HepG2 (cell line): ENCODE measurements around the gene XPO5. TPM values are rescaled to one million over a fixed set of nuclear protein-coding genes. Genes with fewer than 3 reads are reported as not detected.

Source experiments
- HDAC6 ChIP-seq: fragments of 200-600 bp; sonication (generic); IDR thresholded peaks from 2 replicates; pipeline ENCODE4 v1.7.0; 2017; ENCODE audit warnings: mild to moderate bottlenecking, antibody characterized with exemption, low read length, low read depth
- MAFF ChIP-seq: IDR thresholded peaks from 2 replicates; pipeline ENCODE4 v1.6.1; 2011; ENCODE audit warnings: low read depth, low read length, improper control_type of control experiment
- NRL ChIP-seq: sonication (generic); formaldehyde crosslinking; IDR thresholded peaks from 2 replicates; pipeline ENCODE4 v1.5.0; 2020; ENCODE audit warnings: missing genetic modification reagents, mild to moderate bottlenecking, moderate library complexity, borderline replicate concordance
- SIX1 ChIP-seq: sonication (generic); formaldehyde crosslinking; IDR thresholded peaks from 2 replicates; pipeline ENCODE4 v1.4.0; 2020; ENCODE audit warnings: missing genetic modification reagents, borderline replicate concordance
- ZFY ChIP-seq: sonication (generic); formaldehyde crosslinking; IDR thresholded peaks from 2 replicates; pipeline ENCODE4 v1.4.0; 2020; ENCODE audit warnings: missing genetic modification reagents
- ZMYM4 ChIP-seq: sonication (generic); formaldehyde crosslinking; IDR thresholded peaks from 2 replicates; pipeline ENCODE4 v1.8.1; 2023; ENCODE audit warnings: mild to moderate bottlenecking, missing genetic modification reagents
- ZNF225 ChIP-seq: sonication (generic); formaldehyde crosslinking; IDR thresholded peaks from 2 replicates; pipeline ENCODE4 v1.4.0; 2020; ENCODE audit warnings: mild to moderate bottlenecking, missing genetic modification reagents
- ZNF674 ChIP-seq: sonication (generic); formaldehyde crosslinking; IDR thresholded peaks from 2 replicates; pipeline ENCODE4 v1.5.0; 2020; ENCODE audit warnings: low read depth, mild to moderate bottlenecking, missing genetic modification reagents
- ZSCAN12 ChIP-seq: sonication (generic); formaldehyde crosslinking; IDR thresholded peaks from 2 replicates; pipeline ENCODE4 v1.9.0; 2021; ENCODE audit warnings: mild to moderate bottlenecking, missing genetic modification reagents
- polyA plus RNA-seq, 8 experiments: library from polyadenylated mRNA; depleted of rRNA in 3 of 8; stranded (reverse) in 7 of 8; unstranded in 1 of 8; fragments of >200 nt; fragmentation: Illumina TruSeq in 4 of 8; extraction: Trizol in 4 of 8; gene quantifications; 2 replicates each; pipeline versions ENCODE4 v1.2.1 to v1.2.3, GENCODE V29; 2011 to 2016; ENCODE audit warnings: low read depth in 4 of 8, missing spikeins in 1 of 8, mixed read lengths in 1 of 8; ENCODE audit not compliant: insufficient read depth in 1 of 8
- total RNA-seq, 5 experiments: library from RNA; depleted of rRNA; stranded (reverse); fragments of >200 nt; fragmentation: Illumina TruSeq; extraction: Trizol; gene quantifications; 2 replicates each; pipeline ENCODE4 v1.2.3, GENCODE V29; 2016; ENCODE audit warnings: low read depth in 1 of 5
- TF ChIP-seq, protein P1 (sequence below), 2 experiments: sonication (generic) in 1 of 2; formaldehyde crosslinking in 1 of 2; IDR thresholded peaks; 2 replicates each; pipeline versions ENCODE4 v1.4.0 to v1.6.1; 2018 to 2020; ENCODE audit warnings: missing genetic modification reagents in 2 of 2, borderline replicate concordance in 1 of 2, low read depth in 1 of 2, mild to moderate bottlenecking in 1 of 2, missing biosample characterization in 1 of 2
- TF ChIP-seq, protein P2 (sequence below), 2 experiments: IDR thresholded peaks; 2 replicates each; pipeline ENCODE4 v1.6.1; 2011 to 2012; ENCODE audit warnings: low read length in 2 of 2, borderline replicate concordance in 1 of 2, low read depth in 1 of 2, mild to moderate bottlenecking in 1 of 2, moderate library complexity in 1 of 2
- TF ChIP-seq, protein P3 (sequence below): sonication (generic); formaldehyde crosslinking; IDR thresholded peaks from 2 replicates; pipeline ENCODE4 v1.8.1; 2023; ENCODE audit warnings: missing genetic modification reagents, mild to moderate bottlenecking, borderline replicate concordance
- TF ChIP-seq, protein P4 (sequence below): sonication (generic); formaldehyde crosslinking; IDR thresholded peaks from 2 replicates; pipeline ENCODE4 v1.4.0; 2020; ENCODE audit warnings: missing genetic modification reagents
- TF ChIP-seq, protein P5 (sequence below): IDR thresholded peaks from 2 replicates; pipeline ENCODE4 v1.6.1; 2016; ENCODE audit warnings: missing compliant biosample characterization, missing genetic modification reagents, borderline replicate concordance

The XPO5 gene
- total and polyA plus RNA-seq, 2 of the 13 experiments (the other 11 are each of a cell fraction or from before 2014, with no cell fraction given): 52.2 to 68.0 TPM

DNA sequence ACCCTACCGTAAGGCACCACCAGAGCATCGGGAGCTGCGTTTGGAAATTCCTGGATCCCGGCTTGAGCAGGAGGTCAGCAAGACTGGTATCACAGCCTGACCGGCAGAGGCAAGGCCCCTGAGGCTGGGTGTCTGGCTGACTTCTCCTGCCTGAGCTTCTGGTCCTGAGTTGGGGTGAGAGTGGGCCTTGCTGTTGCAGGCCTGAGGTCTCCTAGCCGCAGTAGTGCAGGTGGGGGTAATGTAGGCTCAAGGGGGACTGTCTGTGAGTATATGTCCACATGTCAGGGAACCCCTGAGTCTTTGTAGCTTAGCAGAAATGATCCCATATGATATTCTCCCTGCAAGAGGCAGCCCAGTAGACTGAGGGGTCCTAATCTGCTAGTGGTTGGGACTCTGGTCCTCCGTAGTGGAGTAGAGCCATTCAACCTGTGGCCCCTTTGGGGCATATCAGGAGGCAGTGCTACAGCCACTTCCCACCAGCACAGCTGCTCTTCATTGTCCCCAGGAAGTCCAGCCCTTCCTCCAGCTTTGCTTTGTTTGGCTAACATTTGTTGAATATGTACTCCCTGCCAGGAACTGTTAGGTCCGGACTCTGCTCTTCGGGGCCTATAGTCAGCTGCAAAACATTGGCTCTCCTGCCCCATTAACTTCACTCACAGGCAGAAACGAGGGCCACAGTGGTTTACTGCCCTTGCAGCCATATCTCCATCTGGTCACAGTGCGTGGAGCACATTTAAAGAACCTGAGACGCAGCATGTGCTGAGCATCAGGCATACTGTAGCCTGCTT lies 76.6 kb downstream of the XPO5 start (continued):
- TF ChIP-seq, protein P1, sequence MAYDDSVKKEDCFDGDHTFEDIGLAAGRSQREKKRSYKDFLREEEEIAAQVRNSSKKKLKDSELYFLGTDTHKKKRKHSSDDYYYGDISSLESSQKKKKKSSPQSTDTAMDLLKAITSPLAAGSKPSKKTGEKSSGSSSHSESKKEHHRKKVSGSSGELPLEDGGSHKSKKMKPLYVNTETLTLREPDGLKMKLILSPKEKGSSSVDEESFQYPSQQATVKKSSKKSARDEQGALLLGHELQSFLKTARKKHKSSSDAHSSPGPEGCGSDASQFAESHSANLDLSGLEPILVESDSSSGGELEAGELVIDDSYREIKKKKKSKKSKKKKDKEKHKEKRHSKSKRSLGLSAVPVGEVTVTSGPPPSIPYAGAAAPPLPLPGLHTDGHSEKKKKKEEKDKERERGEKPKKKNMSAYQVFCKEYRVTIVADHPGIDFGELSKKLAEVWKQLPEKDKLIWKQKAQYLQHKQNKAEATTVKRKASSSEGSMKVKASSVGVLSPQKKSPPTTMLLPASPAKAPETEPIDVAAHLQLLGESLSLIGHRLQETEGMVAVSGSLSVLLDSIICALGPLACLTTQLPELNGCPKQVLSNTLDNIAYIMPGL (CRISPR knock-in tag; IDR thresholded peaks at IDR 0.05; ENCODE audit: borderline replicate concordance in 1 of 2, low read depth in 1 of 2): no peak
- TF ChIP-seq MAFF (no peak), ZNF674 (CRISPR knock-in tag) (no peak), HDAC6 (no peak), ZNF225 (no peak), ZFY (CRISPR knock-in tag) (peak; percentile 49; the same call in 1 of the 2 replicates), NRL (no peak), SIX1 (CRISPR knock-in tag) (no peak), ZSCAN12 (CRISPR knock-in tag) (no peak), ZMYM4 (CRISPR knock-in tag) (no peak)
- TF ChIP-seq, protein P2, sequence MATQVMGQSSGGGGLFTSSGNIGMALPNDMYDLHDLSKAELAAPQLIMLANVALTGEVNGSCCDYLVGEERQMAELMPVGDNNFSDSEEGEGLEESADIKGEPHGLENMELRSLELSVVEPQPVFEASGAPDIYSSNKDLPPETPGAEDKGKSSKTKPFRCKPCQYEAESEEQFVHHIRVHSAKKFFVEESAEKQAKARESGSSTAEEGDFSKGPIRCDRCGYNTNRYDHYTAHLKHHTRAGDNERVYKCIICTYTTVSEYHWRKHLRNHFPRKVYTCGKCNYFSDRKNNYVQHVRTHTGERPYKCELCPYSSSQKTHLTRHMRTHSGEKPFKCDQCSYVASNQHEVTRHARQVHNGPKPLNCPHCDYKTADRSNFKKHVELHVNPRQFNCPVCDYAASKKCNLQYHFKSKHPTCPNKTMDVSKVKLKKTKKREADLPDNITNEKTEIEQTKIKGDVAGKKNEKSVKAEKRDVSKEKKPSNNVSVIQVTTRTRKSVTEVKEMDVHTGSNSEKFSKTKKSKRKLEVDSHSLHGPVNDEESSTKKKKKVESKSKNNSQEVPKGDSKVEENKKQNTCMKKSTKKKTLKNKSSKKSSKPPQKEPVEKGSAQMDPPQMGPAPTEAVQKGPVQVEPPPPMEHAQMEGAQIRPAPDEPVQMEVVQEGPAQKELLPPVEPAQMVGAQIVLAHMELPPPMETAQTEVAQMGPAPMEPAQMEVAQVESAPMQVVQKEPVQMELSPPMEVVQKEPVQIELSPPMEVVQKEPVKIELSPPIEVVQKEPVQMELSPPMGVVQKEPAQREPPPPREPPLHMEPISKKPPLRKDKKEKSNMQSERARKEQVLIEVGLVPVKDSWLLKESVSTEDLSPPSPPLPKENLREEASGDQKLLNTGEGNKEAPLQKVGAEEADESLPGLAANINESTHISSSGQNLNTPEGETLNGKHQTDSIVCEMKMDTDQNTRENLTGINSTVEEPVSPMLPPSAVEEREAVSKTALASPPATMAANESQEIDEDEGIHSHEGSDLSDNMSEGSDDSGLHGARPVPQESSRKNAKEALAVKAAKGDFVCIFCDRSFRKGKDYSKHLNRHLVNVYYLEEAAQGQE (IDR thresholded peaks at IDR 0.05; ENCODE audit: borderline replicate concordance in 1 of 2, low read depth in 1 of 2, low read length in 2 of 2): no peak
- TF ChIP-seq, protein P3, sequence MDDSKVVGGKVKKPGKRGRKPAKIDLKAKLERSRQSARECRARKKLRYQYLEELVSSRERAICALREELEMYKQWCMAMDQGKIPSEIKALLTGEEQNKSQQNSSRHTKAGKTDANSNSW: no peak
- TF ChIP-seq, protein P4, sequence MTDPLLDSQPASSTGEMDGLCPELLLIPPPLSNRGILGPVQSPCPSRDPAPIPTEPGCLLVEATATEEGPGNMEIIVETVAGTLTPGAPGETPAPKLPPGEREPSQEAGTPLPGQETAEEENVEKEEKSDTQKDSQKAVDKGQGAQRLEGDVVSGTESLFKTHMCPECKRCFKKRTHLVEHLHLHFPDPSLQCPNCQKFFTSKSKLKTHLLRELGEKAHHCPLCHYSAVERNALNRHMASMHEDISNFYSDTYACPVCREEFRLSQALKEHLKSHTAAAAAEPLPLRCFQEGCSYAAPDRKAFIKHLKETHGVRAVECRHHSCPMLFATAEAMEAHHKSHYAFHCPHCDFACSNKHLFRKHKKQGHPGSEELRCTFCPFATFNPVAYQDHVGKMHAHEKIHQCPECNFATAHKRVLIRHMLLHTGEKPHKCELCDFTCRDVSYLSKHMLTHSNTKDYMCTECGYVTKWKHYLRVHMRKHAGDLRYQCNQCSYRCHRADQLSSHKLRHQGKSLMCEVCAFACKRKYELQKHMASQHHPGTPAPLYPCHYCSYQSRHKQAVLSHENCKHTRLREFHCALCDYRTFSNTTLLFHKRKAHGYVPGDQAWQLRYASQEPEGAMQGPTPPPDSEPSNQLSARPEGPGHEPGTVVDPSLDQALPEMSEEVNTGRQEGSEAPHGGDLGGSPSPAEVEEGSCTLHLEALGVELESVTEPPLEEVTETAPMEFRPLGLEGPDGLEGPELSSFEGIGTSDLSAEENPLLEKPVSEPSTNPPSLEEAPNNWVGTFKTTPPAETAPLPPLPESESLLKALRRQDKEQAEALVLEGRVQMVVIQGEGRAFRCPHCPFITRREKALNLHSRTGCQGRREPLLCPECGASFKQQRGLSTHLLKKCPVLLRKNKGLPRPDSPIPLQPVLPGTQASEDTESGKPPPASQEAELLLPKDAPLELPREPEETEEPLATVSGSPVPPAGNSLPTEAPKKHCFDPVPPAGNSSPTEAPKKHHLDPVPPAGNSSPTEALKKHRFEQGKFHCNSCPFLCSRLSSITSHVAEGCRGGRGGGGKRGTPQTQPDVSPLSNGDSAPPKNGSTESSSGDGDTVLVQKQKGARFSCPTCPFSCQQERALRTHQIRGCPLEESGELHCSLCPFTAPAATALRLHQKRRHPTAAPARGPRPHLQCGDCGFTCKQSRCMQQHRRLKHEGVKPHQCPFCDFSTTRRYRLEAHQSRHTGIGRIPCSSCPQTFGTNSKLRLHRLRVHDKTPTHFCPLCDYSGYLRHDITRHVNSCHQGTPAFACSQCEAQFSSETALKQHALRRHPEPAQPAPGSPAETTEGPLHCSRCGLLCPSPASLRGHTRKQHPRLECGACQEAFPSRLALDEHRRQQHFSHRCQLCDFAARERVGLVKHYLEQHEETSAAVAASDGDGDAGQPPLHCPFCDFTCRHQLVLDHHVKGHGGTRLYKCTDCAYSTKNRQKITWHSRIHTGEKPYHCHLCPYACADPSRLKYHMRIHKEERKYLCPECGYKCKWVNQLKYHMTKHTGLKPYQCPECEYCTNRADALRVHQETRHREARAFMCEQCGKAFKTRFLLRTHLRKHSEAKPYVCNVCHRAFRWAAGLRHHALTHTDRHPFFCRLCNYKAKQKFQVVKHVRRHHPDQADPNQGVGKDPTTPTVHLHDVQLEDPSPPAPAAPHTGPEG: no peak
- TF ChIP-seq, protein P5, sequence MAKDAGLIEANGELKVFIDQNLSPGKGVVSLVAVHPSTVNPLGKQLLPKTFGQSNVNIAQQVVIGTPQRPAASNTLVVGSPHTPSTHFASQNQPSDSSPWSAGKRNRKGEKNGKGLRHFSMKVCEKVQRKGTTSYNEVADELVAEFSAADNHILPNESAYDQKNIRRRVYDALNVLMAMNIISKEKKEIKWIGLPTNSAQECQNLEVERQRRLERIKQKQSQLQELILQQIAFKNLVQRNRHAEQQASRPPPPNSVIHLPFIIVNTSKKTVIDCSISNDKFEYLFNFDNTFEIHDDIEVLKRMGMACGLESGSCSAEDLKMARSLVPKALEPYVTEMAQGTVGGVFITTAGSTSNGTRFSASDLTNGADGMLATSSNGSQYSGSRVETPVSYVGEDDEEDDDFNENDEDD (CRISPR knock-in tag): no peak
